ENCODE results near the gene HCFC1R1.
A peak's percentile ranks its signal among the peaks of the same experiment; 100 is the strongest.
"Not testable (repeated sequence)": the region's sequence is repeated elsewhere in the genome, so short reads cannot be mapped to it uniquely, and the experiment has no call there.

The HCFC1R1 gene

DNA sequence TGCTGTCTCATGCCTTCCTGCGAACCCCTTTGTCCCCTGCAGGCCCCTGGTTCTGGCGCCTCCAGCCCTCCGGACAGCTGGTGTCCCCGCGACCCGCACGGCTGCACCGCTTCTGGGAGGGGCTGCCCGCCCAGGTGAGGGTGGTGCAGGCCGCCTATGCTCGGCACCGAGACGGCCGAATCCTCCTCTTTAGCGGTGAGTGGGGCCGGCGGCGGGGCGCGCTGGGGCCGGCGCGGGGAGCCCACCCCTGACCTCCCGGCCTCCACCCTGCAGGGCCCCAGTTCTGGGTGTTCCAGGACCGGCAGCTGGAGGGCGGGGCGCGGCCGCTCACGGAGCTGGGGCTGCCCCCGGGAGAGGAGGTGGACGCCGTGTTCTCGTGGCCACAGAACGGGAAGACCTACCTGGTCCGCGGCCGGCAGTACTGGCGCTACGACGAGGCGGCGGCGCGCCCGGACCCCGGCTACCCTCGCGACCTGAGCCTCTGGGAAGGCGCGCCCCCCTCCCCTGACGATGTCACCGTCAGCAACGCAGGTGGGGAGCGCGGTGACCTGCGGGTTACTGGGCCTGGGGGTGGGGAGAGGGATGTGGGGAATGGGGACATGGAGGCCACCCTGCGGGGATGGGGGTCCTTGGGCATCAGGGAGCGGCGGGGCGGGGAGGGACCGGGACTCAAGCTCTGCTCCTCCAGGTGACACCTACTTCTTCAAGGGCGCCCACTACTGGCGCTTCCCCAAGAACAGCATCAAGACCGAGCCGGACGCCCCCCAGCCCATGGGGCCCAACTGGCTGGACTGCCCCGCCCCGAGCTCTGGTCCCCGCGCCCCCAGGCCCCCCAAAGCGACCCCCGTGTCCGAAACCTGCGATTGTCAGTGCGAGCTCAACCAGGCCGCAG, 34.6 kb upstream of the HCFC1R1 start:
- peak overlapping the region; percentile 98 for H3K18ac ChIP-seq (ENCODE audit: low read length)
- peak overlapping the region; percentile 100 for H4K8ac ChIP-seq (ENCODE audit: low read depth, low read length)
- H4K12ac ChIP-seq (ENCODE audit: low read depth, low read length), result peak overlapping the region; percentile 99
- no peak overlapping the region for H2BK5ac ChIP-seq (ENCODE audit: low read depth, low read length, poor library complexity)
- H3K4me1 ChIP-seq (ENCODE audit: control insufficient read depth in 1 of 2, insufficient read depth in 2 of 2, low read length in 2 of 2), result peaks cover 10 to 11% of the 10 kb centered on the region in 2 experiments
- peaks cover 2 to 7% of the 10 kb centered on the region in 2 experiments for H3K36me3 ChIP-seq (ENCODE audit: control insufficient read depth in 1 of 2, insufficient read depth in 2 of 2, low read length in 2 of 2)
- H3K79me2 ChIP-seq (ENCODE audit: control insufficient read depth, insufficient read depth, low read length, poor library complexity), result peaks cover 5% of the 10 kb centered on the region
- H3K9ac ChIP-seq (ENCODE audit: low read length), result peak overlapping the region; percentile 80
- H4K91ac ChIP-seq (ENCODE audit: low read depth, low read length), result peak overlapping the region; percentile 97
- peak overlapping the region; percentile 95 for H2BK120ac ChIP-seq (ENCODE audit: insufficient read depth, low read length, poor library complexity)
- peak overlapping the region; percentile 95 for H2AFZ ChIP-seq (ENCODE audit: insufficient read depth, low read length, poor library complexity)
- peak overlapping the region; percentile 80 for H3K4ac ChIP-seq (ENCODE audit: low read depth, low read length)
- no peaks in the 10 kb centered on the region for H3K9me3 ChIP-seq (ENCODE audit: insufficient read depth, low read depth, low read length)
- peak overlapping the region; percentile 99 for H3K14ac ChIP-seq (ENCODE audit: low read length)
- H3K4me2 ChIP-seq (ENCODE audit: low read length), result peak overlapping the region; percentile 87
- H2BK12ac ChIP-seq (ENCODE audit: low read length), result no peak overlapping the region
- no peaks in the 10 kb centered on the region for H3K27me3 ChIP-seq (ENCODE audit: insufficient read depth, low read length)
- peak in 1 of 2 donors; percentile 27 for DNase-seq
- H3K79me1 ChIP-seq (ENCODE audit: low read length), result peaks cover 10% of the 10 kb centered on the region
- no peak overlapping the region for H3K23ac ChIP-seq (ENCODE audit: low read length)
- no peak overlapping the region for H2AK5ac ChIP-seq (ENCODE audit: low read length)
- H3K27ac ChIP-seq (ENCODE audit: low read depth, low read length), result no peak overlapping the region
- WGBS (ENCODE audit: extremely low coverage, insufficient coverage, insufficient read length), result no CpG with 5 or more reads among the region's 77 CpGs
- peak overlapping the region; percentile 88 for H3K4me3 ChIP-seq (ENCODE audit: low read depth, low read length)

- Histone ChIP-seq H3K4ac (ENCODE audit: low read depth, low read length) (no peak overlapping the region), H4K91ac (ENCODE audit: low read depth, low read length) (no peak overlapping the region), H3K14ac (ENCODE audit: low read length) (no peak overlapping the region), H3K18ac (ENCODE audit: low read length) (no peak overlapping the region), H3K27ac (ENCODE audit: low read depth, low read length) (no peak overlapping the region), H4K12ac (ENCODE audit: low read depth, low read length) (no peak overlapping the region), H3K9me3 (ENCODE audit: insufficient read depth, low read depth, low read length) (no peaks in the 10 kb centered on the region), H4K8ac (ENCODE audit: low read depth, low read length) (no peak overlapping the region), H3K27me3 (ENCODE audit: insufficient read depth, low read length) (no peaks in the 10 kb centered on the region), H3K79me1 (ENCODE audit: low read length) (peaks cover 10% of the 10 kb centered on the region), H2BK120ac (ENCODE audit: insufficient read depth, low read length, poor library complexity) (no peak overlapping the region), H3K4me3 (ENCODE audit: low read depth, low read length) (no peak overlapping the region), H3K36me3 (ENCODE audit: control insufficient read depth in 1 of 2, insufficient read depth in 2 of 2, low read length in 2 of 2) (peaks cover 2 to 7% of the 10 kb centered on the region in 2 experiments), H3K9ac (ENCODE audit: low read length) (no peak overlapping the region), H3K79me2 (ENCODE audit: control insufficient read depth, insufficient read depth, low read length, poor library complexity) (peaks cover 5% of the 10 kb centered on the region), H3K23ac (ENCODE audit: low read length) (no peak overlapping the region), H2AFZ (ENCODE audit: insufficient read depth, low read length, poor library complexity) (no peak overlapping the region), H2BK12ac (ENCODE audit: low read length) (no peak overlapping the region), H3K4me1 (ENCODE audit: control insufficient read depth in 1 of 2, insufficient read depth in 2 of 2, low read length in 2 of 2) (peaks cover 10 to 11% of the 10 kb centered on the region in 2 experiments), H2AK5ac (ENCODE audit: low read length) (no peak overlapping the region), H2BK5ac (ENCODE audit: low read depth, low read length, poor library complexity) (no peak overlapping the region), H3K4me2 (ENCODE audit: low read length) (peak overlapping the region; percentile 87)
- no peak for DNase-seq
- WGBS (ENCODE audit: extremely low coverage, insufficient coverage, insufficient read length), result no CpG with 5 or more reads among the region's 22 CpGs
These were observed 33.7 kb upstream of the HCFC1R1 start for GRCh38 chr16:3057181-3058138.

DNA sequence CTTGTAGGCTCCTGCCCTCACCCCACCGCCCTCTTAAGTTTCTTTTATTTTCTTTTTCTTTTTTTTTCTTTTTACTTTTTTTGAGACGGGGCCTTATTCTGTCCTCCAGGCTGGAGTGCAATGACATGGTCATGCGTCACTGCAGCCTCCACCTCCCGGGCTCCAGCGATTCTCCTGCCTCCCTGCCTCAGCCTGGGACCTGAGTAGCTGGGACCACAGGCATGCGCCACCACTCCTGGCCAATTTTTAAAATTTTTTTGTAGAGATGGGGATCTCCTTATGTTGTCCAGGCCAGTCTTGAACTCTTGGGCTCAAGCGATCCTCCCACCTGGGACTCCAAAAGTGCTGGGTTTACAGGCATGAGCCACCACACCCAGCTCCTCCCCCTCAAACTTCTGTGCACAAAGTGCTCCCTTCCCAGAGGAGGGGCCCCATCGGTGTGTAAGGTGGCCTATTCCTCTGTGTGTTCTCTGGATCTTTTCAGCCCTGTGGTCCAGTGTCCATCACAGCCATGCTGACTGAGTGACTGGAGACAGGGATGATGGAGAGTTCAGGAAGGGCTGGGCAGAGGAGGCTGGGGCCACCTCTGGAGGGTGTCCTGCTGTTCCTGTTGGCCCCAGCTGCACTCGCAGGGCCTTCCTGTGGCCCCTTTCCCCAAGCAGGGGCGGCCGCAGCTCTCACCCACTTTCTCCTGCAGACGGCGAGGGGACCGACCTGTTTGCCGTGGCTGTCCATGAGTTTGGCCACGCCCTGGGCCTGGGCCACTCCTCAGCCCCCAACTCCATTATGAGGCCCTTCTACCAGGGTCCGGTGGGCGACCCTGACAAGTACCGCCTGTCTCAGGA, 32.8 kb upstream of the HCFC1R1 start:
- no CpG with 5 or more reads among the region's 19 CpGs for whole genome bisulfite sequencing (ENCODE audit: extremely low coverage, insufficient coverage, insufficient read length)

GRCh38 chr16:3055734-3056115, 32.0 kb upstream of the HCFC1R1 start:
- not testable (repeated sequence) for H3K4me2 ChIP-seq (ENCODE audit: low read length); H4K8ac ChIP-seq (ENCODE audit: low read depth, low read length); H3K36me3 ChIP-seq (ENCODE audit: control insufficient read depth in 1 of 2, insufficient read depth in 2 of 2, low read length in 2 of 2); H2BK5ac ChIP-seq (ENCODE audit: low read depth, low read length, poor library complexity); H3K18ac ChIP-seq (ENCODE audit: low read length); H3K27me3 ChIP-seq (ENCODE audit: insufficient read depth, low read length); H2BK12ac ChIP-seq (ENCODE audit: low read length); H3K9ac ChIP-seq (ENCODE audit: low read length); H4K12ac ChIP-seq (ENCODE audit: low read depth, low read length); H3K9me3 ChIP-seq (ENCODE audit: insufficient read depth, low read depth, low read length); H3K79me2 ChIP-seq (ENCODE audit: control insufficient read depth, insufficient read depth, low read length, poor library complexity); H4K91ac ChIP-seq (ENCODE audit: low read depth, low read length); H3K14ac ChIP-seq (ENCODE audit: low read length); H3K27ac ChIP-seq (ENCODE audit: low read depth, low read length); H3K4me3 ChIP-seq (ENCODE audit: low read depth, low read length); H2BK120ac ChIP-seq (ENCODE audit: insufficient read depth, low read length, poor library complexity); H3K4ac ChIP-seq (ENCODE audit: low read depth, low read length); DNase-seq; H3K23ac ChIP-seq (ENCODE audit: low read length); H2AK5ac ChIP-seq (ENCODE audit: low read length); H3K79me1 ChIP-seq (ENCODE audit: low read length); H2AFZ ChIP-seq (ENCODE audit: insufficient read depth, low read length, poor library complexity)
- no CpG with 5 or more reads among the region's 9 CpGs for WGBS (ENCODE audit: extremely low coverage, insufficient coverage, insufficient read length)
- peaks cover 10 to 11% of the 10 kb centered on the region in 2 experiments for H3K4me1 ChIP-seq (ENCODE audit: control insufficient read depth in 1 of 2, insufficient read depth in 2 of 2, low read length in 2 of 2)

More for the DNA sequence above, 32.8 kb upstream of the HCFC1R1 start:
- Histone ChIP-seq H3K36me3 (ENCODE audit: control insufficient read depth in 1 of 2, insufficient read depth in 2 of 2, low read length in 2 of 2) (peaks cover 2 to 7% of the 10 kb centered on the region in 2 experiments), H3K23ac (ENCODE audit: low read length) (no peak overlapping the region), H3K9ac (ENCODE audit: low read length) (no peak overlapping the region), H3K9me3 (ENCODE audit: insufficient read depth, low read depth, low read length) (no peaks in the 10 kb centered on the region), H4K91ac (ENCODE audit: low read depth, low read length) (no peak overlapping the region), H3K4me3 (ENCODE audit: low read depth, low read length) (no peak overlapping the region), H3K4me1 (ENCODE audit: control insufficient read depth in 1 of 2, insufficient read depth in 2 of 2, low read length in 2 of 2) (peaks cover 10 to 11% of the 10 kb centered on the region in 2 experiments), H4K12ac (ENCODE audit: low read depth, low read length) (no peak overlapping the region), H2BK5ac (ENCODE audit: low read depth, low read length, poor library complexity) (no peak overlapping the region), H3K18ac (ENCODE audit: low read length) (no peak overlapping the region), H2BK12ac (ENCODE audit: low read length) (no peak overlapping the region), H2BK120ac (ENCODE audit: insufficient read depth, low read length, poor library complexity) (no peak overlapping the region), H2AK5ac (ENCODE audit: low read length) (no peak overlapping the region), H3K27ac (ENCODE audit: low read depth, low read length) (no peak overlapping the region), H3K27me3 (ENCODE audit: insufficient read depth, low read length) (no peaks in the 10 kb centered on the region), H4K8ac (ENCODE audit: low read depth, low read length) (no peak overlapping the region), H3K79me1 (ENCODE audit: low read length) (peaks cover 10% of the 10 kb centered on the region), H2AFZ (ENCODE audit: insufficient read depth, low read length, poor library complexity) (no peak overlapping the region), H3K4ac (ENCODE audit: low read depth, low read length) (no peak overlapping the region), H3K4me2 (ENCODE audit: low read length) (no peak overlapping the region), H3K14ac (ENCODE audit: low read length) (no peak overlapping the region), H3K79me2 (ENCODE audit: control insufficient read depth, insufficient read depth, low read length, poor library complexity) (peaks cover 5% of the 10 kb centered on the region)
- DNase-seq, result peak; percentile 74 to 75
